Hematopoietic multipotent progenitor cell treated with erythropoietin and hydrocortisone succinate and interleukin-3 and kit ligand, for 4 days (in vitro differentiated cells): ENCODE data around the gene FRMPD2.
"Not testable (repeated sequence)": the region's sequence is repeated elsewhere in the genome, so short reads cannot be mapped to it uniquely, and the experiment has no call there.

ENCODE experiments used
- DNase-seq: peaks from one replicate; pipeline ENCODE4 v3.0.0-alpha.2; 2015

The FRMPD2 gene

DNA sequence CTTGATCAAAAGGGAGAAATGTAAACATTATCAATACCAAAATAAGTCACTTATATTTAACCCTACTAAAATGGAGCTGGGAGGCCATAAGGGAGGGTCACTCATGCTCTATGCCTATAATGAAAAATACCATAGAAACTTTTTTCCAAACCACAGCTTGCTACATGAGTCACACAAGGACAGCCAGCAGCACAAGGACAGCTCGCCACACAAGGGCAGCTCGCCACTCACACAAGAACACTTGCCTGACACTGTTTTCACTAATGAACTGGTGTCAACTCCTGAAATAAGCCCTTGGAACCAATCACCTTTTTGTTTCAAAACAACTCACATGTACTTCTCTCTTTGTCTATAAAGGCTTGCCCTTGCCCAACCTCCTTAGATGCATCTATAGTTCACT is 43.3 kb downstream of the FRMPD2 start:
- DNase-seq = no peak

GRCh38 chr10:48227213-48227612 is 47.3 kb downstream of the FRMPD2 start:
- no peak for DNase-seq

DNA sequence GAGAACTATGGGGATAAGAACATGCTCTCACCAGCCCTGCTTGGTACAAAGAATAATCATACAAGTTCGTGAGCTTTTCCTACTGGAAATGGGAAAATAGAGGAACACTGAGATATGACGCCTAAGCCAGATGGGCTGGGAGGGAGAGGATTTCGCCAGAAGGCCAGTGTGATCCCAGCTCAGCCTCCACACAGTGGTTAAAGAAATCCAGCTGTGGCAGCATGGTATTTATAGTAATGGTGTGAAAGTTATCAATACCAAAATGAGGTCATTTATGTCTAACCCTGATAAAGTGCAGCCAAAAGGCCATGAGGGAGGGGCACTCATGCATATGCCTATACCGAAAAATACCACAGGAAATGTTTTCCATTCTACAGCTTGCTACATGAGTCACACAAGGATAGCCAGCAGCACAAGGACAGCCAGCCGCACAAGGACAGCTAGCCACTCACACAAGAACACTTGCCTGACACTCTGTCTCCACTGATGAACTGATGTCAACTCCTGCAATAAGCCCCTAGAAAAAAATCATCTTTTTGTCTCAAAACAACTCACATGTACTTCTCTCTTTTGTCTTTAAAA is 49.4 kb downstream of the FRMPD2 start:
- DNase-seq = peak; percentile 8

GRCh38 chr10:48224296-48224695 is 50.2 kb downstream of the FRMPD2 start:
- no peak for DNase-seq

- no peak for DNase-seq
Observed at GRCh38 chr10:48221814-48222213, 52.7 kb downstream of the FRMPD2 start.

GRCh38 chr10:48221031-48221430 is 53.5 kb downstream of the FRMPD2 start:
- not testable (repeated sequence) for DNase-seq

DNA sequence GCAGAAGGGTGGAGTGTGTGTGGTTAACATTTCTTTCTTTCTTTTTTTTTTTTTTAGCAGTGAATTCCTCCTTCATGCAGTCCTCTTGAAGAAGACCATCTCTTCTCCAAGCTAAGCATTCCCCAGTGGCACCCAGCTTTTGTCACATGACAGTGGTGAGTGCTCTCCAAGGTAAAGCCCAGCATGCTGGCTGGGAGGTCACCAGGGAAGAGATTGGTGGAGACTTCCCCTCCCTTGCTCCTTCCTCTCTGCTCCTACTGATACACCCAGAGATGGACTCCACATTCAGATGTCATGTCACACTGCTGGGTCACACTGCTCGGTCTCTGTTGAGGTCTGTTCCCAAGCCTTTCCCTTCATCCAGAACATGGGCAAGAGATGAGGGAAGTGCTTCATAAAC is 55.3 kb downstream of the FRMPD2 start:
- DNase-seq = no peak

- DNase-seq = no peak
Observed at GRCh38 chr10:48216744-48217143, 57.8 kb downstream of the FRMPD2 start.

DNA sequence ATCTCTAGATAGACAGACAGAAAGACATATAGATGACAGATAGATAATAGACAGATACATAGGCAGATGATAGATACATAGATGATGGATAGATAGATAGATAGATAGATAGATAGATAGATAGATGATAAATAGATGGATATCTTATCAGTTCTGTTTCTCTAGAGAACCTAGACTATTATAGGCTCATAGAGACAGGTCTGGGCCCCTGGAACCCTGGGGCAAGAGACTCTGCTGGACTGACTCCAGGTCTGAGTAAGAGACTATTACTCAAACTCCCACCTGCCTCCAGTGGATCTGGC is 58.3 kb downstream of the FRMPD2 start:
- DNase-seq = no peak

DNA sequence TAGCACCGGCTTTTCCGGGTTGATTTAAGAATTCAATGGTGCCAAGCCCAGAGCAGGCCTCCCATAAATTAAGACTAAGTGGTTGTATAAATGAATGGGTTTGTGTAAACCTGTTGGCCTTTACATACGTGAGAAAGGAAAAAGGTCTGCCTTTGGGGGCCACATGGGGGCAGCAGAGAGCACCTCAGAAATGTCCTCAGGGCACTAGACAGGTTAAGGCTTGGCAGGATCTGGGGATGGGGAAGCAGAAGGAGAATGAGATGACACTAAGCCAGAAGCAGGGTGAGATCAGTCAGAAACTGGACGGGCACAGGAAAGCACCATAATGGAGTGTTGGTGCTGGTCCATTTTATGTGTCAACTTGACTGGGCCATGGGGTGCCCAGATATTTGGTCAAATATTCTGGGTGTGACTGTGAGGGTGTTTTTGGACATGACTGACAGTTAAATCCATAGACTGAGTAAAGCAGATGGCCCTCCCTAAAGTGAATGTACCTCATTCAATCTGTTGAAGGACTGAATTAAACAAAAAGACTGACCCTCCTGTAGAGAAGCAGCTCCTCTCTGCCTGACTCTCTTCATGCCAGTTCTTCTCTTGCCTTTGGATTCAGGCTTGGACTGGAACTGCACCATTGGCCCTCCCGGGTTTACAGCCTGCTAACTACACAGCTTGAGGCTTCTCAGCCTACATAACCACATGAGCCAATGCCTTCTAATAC is 58.9 kb downstream of the FRMPD2 start:
- DNase-seq = peak; percentile 79

DNA sequence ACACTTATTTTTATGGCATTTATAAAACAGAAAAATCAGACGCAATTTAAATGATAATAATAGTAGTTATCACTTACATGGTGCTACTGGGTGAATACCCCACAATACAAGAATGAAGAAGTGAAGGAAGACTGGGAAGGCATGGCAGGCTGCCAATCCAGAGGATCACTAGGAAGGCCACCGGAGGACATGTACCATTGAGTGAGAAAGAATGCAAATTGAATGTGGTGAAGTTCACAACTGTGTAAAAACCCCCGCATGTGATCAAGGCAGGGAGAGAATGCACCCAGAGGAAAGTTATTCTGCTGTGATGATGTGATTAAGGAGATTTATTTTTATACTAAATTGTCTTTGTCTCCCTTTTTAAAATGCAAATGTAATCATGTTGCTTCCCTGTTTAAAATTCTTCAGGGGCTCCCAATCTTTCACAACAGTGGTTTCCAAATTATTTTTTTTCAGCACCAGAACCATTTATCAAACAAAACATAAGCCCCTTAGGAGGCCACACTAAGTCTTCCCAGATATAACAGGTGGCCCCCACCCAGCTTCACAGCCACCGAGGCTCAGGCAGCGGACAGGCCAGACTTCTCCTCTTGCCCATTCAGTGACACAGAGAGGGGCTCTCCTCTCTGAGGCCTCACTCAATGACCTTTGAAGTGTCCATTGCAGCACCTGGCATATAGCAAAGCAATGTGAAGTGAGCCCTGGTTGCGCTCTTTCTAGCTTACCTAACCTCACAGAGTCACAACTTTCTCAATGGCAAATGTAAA is 59.6 kb downstream of the FRMPD2 start:
- DNase-seq = no peak

DNA sequence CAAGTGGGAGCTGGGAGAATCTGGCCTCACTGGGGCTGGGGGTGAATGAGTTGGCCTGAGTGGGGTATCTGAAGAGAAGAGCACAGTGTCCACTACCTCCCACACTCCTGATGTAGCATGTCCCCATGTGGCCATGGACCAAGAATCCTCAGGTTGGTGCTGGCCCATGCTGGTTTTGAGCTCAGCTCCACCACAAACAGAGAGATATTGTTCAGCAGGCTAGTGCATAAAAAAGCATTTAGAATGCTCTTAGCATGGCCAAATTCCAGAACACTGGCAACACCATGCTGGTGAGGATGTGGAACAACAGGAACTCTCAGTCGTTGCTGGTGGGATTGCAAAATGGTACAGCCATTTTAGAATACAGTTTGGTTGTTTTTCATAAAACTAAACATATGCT is 61.4 kb downstream of the FRMPD2 start:
- no peak for DNase-seq

DNA sequence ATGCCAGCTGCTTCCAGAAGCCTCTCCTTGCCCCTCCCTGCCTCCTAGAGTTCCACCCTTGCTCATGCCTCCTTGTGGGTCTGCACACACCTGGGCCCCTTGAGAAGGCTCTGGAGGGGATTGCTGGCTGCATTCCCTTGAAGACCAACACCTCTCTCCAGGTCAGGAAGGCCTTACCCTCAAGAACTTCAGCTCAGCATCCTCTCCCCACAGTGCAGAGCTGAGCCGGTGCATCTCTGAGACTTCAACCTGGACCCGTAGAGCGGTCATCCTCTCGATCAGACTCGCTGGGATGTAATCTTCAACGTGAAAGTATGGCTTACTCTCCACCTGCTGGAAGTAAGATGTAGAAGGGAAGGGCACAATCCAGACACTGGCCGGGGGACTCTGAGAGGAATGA is 62.7 kb downstream of the FRMPD2 start:
- no peak for DNase-seq

DNA sequence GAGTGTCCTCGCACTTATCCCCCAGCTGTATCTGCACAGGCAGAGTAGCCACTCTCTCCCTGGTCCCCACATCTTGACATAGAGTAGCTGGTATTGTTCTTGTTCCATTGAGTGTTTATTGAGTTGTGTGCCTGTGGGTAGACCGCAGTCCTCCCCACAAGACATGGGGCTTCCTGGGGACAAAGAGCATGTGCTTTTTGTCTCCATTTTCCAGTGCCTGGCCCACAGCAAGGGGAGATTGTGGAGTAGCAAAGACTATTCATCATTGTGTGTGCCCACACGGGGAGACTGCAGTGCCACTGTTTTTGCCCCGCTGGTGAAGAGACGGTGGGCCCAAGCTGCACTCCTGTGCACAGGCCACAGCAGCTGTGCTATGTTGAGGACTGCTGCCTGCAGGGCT is 63.5 kb downstream of the FRMPD2 start:
- DNase-seq = no peak

DNA sequence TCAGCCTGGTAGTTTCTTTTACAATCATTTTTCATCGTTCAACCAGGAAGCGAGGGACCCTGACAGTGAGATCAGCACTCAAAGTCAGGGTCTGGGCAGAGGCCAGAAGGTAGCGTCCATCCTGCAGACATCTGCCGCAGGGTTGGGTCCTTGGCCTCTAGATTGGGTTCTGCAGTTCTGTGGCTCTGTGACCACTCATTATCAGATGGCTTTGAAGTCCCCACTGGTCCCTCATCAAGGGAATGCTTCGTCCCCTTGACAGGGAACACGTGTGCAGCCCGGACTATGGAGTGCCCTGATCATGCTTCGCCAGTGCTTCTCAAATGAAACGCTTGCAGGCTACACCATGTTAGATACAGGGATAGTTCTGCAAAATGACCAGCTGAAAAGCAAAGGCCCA is 64.1 kb downstream of the FRMPD2 start:
- DNase-seq = no peak

GRCh38 chr10:48209241-48209640 is 65.3 kb downstream of the FRMPD2 start:
- no peak for DNase-seq

DNA sequence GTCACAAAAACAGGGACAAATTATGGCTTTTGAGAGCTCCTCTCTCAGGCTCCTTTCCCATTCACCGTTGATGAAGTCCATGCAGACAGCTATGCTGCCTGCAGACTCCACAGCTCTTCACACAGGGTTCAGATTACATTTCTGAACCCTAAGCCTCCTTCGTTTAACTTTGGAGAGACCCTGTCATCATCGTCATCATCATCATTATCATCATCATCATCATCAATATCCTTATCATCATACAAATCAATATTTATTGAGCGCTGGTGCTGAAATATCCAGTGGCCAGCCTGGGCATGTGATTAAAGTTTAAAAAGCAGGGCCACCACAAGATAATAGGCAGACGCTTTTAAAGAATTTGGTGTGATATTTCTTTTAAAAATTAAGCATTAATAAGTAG is 66.6 kb downstream of the FRMPD2 start:
- no peak for DNase-seq

- no peak for DNase-seq
Observed at GRCh38 chr10:48206482-48207250, 67.8 kb downstream of the FRMPD2 start.

- no peak for DNase-seq
Observed at GRCh38 chr10:48205918-48206317, 68.6 kb downstream of the FRMPD2 start.

DNA sequence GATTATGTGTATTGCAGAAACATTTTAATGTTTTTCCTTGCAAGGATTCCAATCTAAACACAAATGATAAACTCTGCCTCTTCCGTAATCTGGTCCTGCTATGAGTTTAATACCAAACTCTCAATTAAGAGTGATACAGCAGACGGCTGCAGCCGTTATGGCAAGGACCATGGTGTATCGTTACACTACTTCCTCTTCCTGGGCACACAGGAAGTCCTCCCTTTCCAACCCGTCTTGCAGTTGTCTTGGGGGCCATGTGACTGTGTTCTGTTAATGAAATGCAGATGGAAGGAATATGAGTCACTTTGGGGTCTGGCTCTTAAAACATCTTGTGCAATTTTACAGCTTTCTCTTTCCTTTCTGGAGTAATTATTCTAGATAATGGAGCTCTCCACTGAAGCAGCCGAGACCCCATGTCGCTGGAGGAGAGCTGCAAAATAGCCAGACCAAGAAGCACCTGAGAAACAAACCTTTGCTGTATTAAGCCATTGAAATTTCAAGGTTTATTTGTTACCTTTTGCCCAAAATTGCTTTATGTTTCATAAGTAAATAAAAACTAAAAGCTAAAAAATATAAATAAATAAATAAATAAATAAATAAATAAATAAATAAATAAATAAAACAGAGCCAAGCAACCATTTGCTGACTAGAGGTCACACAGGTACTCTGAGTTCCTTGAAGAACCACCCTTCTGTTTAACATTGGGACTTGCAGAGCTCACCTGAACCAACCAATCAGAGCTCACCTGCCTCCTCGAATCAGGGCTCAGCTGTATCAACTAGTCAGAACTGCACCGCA is 74.7 kb downstream of the FRMPD2 start:
- peak; percentile 70 for DNase-seq

DNA sequence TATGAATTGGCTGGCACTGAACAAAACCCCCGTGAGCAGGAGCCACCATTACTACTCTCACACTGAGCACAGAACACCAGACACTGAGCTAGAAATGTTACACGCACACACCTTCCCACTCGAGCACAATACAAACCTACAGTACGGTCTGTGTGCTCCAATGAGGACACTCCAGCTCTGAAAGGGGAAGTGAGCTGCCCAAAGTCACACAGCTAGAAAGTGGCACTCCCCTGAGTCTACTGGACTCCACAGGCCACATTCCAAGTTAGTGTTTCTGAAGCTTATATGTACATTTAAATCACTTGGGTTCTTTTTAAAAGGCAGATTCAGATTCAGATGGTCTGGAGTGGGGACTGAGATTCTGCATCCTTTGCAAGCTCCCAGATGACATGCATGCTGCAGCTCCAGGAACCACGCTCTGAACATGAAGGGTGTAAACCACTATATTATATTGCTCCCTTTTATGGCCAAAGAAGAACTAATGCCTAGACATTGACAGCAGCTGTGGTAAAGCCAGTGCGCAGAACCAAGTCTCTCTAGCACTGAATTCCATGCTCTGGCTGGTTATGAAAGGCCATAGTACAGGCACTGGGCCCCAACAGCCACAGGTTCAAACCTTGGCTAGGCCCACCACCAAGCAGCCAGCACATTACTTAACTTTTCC is 77.1 kb downstream of the FRMPD2 start:
- no peak for DNase-seq

- no peak for DNase-seq
Observed at GRCh38 chr10:48195803-48196202, 78.7 kb downstream of the FRMPD2 start.
